Peyer's patch (tissue), 4 donors: ENCODE data around the gene ARHGAP26.

Source experiments
- POLR2A ChIP-seq, 2 donors: fragments of 450-650 bp; IDR thresholded peaks; one replicate each; pipeline ENCODE4 v1.5.1; 2017; ENCODE audit warnings: antibody characterized with exemption in 2 of 2, mild to moderate bottlenecking in 2 of 2, moderate library complexity in 2 of 2
- TF ChIP-seq, protein P1 (sequence below), 6 experiments: fragments of 450-650 bp in 4 of 6; fragments of 200-600 bp in 2 of 6; sonication (generic) in 1 of 6; IDR thresholded peaks; one replicate each; pipeline ENCODE4 v1.5.1; 2017 to 2019; ENCODE audit warnings: antibody characterized with exemption in 6 of 6, mild to moderate bottlenecking in 3 of 6, moderate library complexity in 1 of 6

DNA sequence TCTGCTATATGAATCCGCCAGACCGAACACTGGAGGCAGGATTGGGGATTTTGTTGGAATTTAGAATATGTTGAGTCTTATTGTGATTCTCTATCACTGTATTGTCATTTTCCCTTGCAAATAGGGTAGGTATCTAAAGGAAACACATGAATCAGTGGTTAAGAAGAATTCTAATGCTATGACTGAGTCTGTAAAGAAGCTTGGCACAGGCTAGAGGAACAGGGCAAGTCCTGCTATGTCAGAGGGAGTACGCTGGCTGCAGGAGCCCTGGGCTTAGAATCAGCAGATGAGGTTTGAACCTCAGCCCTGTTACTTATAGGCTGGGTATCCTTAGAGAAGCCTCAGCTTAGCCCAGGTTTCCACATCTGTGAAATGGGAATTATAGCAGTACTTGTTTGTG lies 435.2 kb downstream of the ARHGAP26 start:
- TF ChIP-seq, protein P1, sequence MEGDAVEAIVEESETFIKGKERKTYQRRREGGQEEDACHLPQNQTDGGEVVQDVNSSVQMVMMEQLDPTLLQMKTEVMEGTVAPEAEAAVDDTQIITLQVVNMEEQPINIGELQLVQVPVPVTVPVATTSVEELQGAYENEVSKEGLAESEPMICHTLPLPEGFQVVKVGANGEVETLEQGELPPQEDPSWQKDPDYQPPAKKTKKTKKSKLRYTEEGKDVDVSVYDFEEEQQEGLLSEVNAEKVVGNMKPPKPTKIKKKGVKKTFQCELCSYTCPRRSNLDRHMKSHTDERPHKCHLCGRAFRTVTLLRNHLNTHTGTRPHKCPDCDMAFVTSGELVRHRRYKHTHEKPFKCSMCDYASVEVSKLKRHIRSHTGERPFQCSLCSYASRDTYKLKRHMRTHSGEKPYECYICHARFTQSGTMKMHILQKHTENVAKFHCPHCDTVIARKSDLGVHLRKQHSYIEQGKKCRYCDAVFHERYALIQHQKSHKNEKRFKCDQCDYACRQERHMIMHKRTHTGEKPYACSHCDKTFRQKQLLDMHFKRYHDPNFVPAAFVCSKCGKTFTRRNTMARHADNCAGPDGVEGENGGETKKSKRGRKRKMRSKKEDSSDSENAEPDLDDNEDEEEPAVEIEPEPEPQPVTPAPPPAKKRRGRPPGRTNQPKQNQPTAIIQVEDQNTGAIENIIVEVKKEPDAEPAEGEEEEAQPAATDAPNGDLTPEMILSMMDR (IDR thresholded peaks at IDR 0.05) = no peak
- no peak for TF ChIP-seq POLR2A (IDR thresholded peaks at IDR 0.05)
